BE2C (cell line): ENCODE measurements around the gene SIPA1L3.
"Not testable (repeated sequence)": the region's sequence is repeated elsewhere in the genome, so short reads cannot be mapped to it uniquely, and the experiment has no call there.

ENCODE experiments used
- DNase-seq: peaks from one replicate; pipeline ENCODE4 v3.0.0-alpha.2; 2020
- H3K27me3 ChIP-seq: fragments of 250-450 bp; sonication (Bioruptor Pico); 2 replicates; pipeline ENCODE4 v1.5.1; 2020; ENCODE audit warnings: mild to moderate bottlenecking
- H3K36me3 ChIP-seq: fragments of 250-450 bp; sonication (Bioruptor Pico); 2 replicates; pipeline ENCODE4 v1.5.1; 2020; ENCODE audit warnings: mild to moderate bottlenecking
- H3K4me1 ChIP-seq: fragments of 250-450 bp; sonication (Bioruptor Pico); 2 replicates; pipeline ENCODE4 v1.5.1; 2020
- H3K4me3 ChIP-seq: 2 replicates; pipeline ENCODE4 v1.5.1; 2011; ENCODE audit warnings: low read depth, low read length
- H3K9me3 ChIP-seq: fragments of 250-450 bp; sonication (Bioruptor Pico); 2 replicates; pipeline ENCODE4 v1.5.1; 2020
- CTCF ChIP-seq: IDR thresholded peaks from 2 replicates; pipeline ENCODE4 v1.5.1; 2012; ENCODE audit warnings: mild to moderate bottlenecking, low read depth, low read length

SIPA1L3 gene

GRCh38 chr19:38061294-38061693 lies 154.3 kb downstream of the SIPA1L3 start:
- Histone ChIP-seq H3K36me3 (no peaks in the 10 kb centered on the region), H3K9me3 (no peaks in the 10 kb centered on the region), H3K27me3 (no peaks in the 10 kb centered on the region), H3K4me3 (no peak overlapping the region), H3K4me1 (peaks cover 8% of the 10 kb centered on the region; the same call in 1 of the 2 replicates)
- no peak for TF ChIP-seq CTCF
- DNase-seq, result no peak

DNA sequence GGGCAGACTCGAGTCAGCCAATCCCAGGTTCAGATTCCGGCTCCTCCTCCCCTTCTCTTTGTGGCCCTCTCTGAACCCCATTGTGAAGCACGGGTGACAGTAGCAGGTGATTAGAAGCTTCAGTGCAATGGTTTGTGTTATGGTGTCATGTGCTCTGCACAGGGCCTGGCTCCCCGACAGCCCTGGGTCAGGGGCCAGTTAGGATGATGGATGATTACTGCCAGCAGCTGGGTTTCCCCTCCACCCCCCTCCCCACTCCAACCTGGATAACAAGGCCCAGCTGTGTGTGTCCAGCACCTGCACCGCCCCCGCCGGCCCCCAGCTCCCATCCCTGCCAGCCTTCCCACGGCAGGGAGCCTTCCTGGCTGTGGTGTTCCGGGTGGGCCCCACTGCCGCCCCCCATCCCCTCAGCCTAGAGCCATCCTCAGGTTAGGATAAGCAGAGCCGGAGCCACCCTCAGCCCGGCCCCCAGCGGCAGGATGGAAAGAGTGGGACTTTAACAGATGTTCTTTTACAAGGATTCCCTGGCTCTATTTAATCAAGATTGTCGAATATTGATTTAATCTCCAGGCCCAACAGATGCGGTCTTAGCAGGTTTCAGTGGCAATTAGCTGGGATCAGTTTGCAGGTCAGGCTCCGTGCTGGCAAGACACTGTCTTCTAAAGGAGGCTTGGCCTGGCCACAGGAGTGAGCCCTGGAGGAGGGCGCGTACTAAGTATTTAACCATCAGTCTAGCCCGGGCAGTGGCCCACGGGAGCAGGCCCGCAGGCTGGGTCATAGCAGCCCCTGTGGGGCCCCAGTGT lies 156.2 kb downstream of the SIPA1L3 start:
- TF ChIP-seq CTCF, result no peak

GRCh38 chr19:38063928-38064327 lies 156.9 kb downstream of the SIPA1L3 start:
- peaks cover 8% of the 10 kb centered on the region; the same call in 1 of the 2 replicates for H3K4me1 ChIP-seq
- no peaks in the 10 kb centered on the region for H3K36me3 ChIP-seq
- TF ChIP-seq CTCF, result no peak
- no peak for DNase-seq
- no peak overlapping the region for H3K4me3 ChIP-seq
- no peaks in the 10 kb centered on the region for H3K27me3 ChIP-seq
- H3K9me3 ChIP-seq, result no peaks in the 10 kb centered on the region

More for the DNA sequence above, 156.2 kb downstream of the SIPA1L3 start:
- Histone ChIP-seq H3K9me3 (no peaks in the 10 kb centered on the region), H3K27me3 (no peaks in the 10 kb centered on the region), H3K4me3 (no peak overlapping the region), H3K4me1 (peaks cover 8% of the 10 kb centered on the region; the same call in 1 of the 2 replicates), H3K36me3 (no peaks in the 10 kb centered on the region)
- peak; percentile 71 for DNase-seq

GRCh38 chr19:38064661-38065425 lies 157.8 kb downstream of the SIPA1L3 start:
- no peak for DNase-seq
- H3K9me3 ChIP-seq, result no peaks in the 10 kb centered on the region

DNA sequence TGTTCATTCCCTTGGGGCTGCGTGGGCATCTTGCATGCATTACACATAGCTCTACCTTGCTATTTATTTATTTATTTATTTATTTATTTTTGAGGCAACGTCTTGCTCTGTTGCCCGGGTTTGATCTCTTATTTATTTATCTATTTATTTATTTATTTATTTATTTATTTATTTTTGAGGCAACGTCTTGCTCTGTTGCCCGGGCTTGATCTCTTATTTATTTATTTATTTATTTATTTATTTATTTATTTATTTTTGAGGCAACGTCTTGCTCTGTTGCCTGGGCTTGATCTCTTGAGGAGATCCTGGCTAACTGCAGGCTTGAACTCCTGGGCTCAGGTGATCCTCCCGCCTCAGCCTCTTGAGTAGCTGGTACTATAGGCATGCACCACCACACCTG lies 158.8 kb downstream of the SIPA1L3 start:
- H3K27me3 ChIP-seq, H3K4me1 ChIP-seq, H3K9me3 ChIP-seq, H3K4me3 ChIP-seq, H3K36me3 ChIP-seq, DNase-seq: not testable (repeated sequence)

More at GRCh38 chr19:38064661-38065425, 157.8 kb downstream of the SIPA1L3 start:
- Histone ChIP-seq H3K27me3 (no peaks in the 10 kb centered on the region), H3K4me1 (peaks cover 8% of the 10 kb centered on the region; the same call in 1 of the 2 replicates), H3K4me3 (no peak overlapping the region), H3K36me3 (no peaks in the 10 kb centered on the region)
- no peak for TF ChIP-seq CTCF

GRCh38 chr19:38068826-38069225 lies 161.8 kb downstream of the SIPA1L3 start:
- Histone ChIP-seq H3K9me3 (no peaks in the 10 kb centered on the region), H3K27me3 (no peaks in the 10 kb centered on the region), H3K4me1 (no peaks in the 10 kb centered on the region; the same call in 1 of the 2 replicates), H3K36me3 (no peaks in the 10 kb centered on the region), H3K4me3 (no peak overlapping the region)
- DNase-seq, result no peak
- no peak for TF ChIP-seq CTCF
